HS-5 (cell line): ENCODE measurements around the gene SRC.

Experiments used
- DNase-seq: peaks from one replicate; pipeline ENCODE4 v3.0.0-alpha.2; 2012; ENCODE audit warnings: low read depth

SRC gene

DNA sequence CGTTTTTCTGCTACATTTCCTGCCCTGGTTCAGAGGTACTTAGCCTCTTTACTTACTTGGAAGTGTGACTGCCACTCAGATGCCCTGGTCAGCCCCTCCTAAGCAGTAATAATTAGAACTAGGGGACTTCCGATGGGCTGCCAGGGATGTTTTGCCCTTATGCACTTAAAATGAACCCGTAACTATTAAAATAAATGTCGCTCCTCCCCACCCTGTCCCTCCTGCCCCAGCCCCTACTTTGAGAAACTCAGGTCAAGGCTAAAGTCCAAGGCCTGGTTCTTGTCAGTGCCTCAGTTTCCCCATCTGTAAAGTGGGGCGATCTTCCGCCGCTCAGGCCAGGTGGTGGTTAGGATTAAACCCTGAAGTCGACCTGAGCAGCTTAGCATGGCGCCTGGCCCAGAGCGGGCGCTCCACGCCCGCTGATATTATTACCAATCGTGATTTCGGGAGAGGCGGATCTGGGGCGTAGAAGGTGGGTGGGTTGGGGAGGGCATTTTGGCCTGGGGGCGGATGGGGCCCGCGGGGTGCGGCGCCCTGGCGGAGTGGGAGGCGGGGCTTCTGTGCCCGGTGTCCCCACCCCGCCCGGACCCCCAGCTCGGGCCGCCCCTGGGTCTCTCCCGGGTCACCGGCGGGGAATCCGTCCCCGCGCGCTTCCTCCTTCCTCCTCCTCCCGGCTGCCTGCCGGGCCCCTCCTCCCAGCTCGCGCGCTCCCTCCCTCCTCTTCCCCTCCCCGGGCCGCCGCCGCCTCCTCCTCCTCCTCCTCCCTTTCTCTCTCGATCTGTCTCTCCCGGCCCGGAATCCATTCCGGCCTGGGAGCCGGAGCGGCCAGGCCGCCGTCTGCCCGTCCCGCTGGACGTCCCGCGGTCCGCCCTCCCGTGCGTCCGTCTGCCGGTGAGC is at the start of gene SRC:
Gene SRC, plus strand, starts transcription at position 802 of the 897 bp plus-strand sequence. CDS start 38,014 bp downstream, outside the sequence.
- DNase-seq: peak; percentile 32

DNA sequence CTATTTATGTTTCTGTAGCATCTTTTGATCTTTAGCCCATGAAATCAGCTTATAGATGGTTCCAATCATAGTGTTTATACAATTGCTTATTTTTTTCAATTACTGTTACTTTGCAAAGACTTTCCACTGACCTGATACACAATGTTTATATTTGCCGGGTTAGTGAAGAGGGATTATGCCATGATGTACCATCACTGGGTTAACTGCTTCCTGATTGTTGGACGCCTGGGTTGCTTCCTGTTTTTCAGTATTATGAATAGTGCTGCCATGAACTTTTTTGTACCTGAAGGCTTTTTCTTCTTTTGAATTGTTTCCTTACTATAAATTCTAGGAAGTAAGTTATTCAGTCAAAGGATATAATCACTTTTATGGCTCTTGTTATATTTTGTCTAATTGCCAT is 49.6 kb upstream of the SRC start:
- no peak for DNase-seq

- no peak for DNase-seq
Measured at GRCh38 chr20:37297066-37297736, 48.7 kb upstream of the SRC start.

DNA sequence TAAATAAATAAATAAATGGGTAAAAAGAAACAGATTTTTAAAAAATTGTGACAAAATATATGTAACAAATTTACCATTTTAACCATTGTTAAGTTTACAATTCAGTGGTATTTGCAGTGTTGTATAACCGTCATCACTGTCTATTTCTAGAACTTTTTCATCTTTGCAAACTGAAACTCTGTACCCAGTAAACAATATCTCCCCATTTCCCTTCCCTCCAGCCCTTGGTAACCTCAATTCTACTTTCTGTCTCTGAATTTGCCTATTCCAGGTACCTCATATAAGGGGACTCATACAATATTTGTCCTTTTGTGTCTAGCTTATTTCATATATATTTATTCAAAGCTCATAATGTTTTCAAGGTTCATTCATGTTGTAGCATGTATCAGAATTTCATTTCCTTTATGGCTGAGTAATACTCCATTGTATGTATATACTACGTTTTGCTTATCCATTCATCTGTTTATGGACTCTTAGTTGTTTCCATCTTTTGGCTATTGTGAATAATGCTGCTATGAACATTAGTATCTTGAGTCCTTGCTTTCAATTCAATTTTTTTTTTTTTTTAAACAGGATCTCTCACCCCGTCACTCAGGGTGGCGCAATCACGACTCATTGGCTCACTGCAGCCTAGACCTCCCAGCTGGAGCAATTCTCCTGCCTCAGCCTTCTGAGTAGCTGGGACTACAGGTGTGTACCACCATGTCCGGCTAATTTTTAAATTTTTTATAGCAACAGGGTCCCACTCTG is 47.6 kb upstream of the SRC start:
- DNase-seq: peak; percentile 85

GRCh38 chr20:37299718-37300528 is 46.0 kb upstream of the SRC start:
- no peak for DNase-seq

DNA sequence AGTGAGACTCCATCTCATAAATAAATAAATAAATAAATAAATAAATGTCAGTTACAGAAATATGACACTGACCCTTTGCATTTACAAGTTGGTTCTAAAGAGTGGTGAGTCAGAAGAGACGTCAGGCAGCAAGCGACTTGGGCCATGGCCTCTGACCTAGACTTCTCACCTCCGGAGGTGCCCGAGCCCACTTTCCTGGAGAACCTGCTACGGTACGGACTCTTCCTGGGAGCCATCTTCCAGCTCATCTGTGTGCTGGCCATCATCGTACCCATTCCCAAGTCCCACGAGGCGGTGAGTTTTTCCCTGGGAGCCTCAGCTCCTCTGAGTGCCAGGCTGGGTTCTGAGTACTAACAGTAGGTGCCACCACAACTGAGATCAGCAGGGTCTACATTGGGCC is 44.8 kb upstream of the SRC start:
- no peak for DNase-seq

- DNase-seq: no peak
Measured at GRCh38 chr20:37301558-37301957, 44.4 kb upstream of the SRC start.

- no peak for DNase-seq
Measured at GRCh38 chr20:37302981-37303380, 43.0 kb upstream of the SRC start.

GRCh38 chr20:37303637-37304036 is 42.3 kb upstream of the SRC start:
- no peak for DNase-seq

- no peak for DNase-seq
Measured at GRCh38 chr20:37305079-37305478, 40.9 kb upstream of the SRC start.

GRCh38 chr20:37305839-37306238 is 40.1 kb upstream of the SRC start:
- DNase-seq: no peak

DNA sequence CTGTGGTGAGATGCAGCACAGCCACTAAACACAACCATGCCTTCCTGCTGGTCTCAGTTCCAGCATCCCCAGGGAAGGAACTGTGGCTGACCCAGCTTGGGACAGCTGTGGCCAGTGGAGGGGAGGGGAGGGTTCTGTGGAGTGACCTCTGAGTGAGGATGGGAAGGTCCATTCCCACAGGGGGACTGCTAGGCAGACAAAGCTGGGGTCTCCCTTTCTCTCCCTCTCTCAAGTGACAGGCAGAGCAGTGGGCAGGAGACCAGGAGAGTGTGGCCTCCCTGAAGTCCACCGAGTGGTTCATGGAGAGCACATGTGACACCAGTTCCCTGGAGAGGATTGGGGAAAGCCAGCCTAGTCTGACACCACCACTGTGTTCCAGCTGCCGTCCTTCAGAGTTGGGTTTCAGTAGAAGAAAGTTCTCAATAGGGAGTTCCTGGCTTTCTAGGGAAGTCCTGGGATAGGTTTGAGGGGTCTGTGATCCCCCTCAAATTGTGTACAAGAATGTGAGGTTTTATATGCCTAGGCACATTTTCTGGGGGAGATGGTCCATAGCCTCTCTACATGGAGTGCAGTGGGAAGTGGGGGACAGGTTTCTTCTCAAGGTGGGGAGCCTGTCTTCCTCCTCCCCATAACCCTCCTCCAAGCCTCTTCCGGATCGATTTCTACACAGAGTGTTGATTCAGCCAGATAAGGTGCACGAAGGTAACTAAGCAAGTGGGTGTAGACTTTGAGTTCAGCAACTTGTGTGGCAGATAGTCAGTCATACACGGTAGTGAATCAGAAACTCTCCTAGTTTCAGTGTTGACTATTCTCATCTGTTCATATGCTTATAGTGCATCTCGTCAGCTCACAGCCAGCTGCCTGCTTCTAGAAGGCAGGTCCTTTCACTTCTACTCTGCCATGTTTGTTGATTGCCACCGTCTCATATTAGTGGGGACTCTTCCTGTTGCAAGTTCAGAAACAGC is 37.6 kb upstream of the SRC start:
- DNase-seq: no peak

DNA sequence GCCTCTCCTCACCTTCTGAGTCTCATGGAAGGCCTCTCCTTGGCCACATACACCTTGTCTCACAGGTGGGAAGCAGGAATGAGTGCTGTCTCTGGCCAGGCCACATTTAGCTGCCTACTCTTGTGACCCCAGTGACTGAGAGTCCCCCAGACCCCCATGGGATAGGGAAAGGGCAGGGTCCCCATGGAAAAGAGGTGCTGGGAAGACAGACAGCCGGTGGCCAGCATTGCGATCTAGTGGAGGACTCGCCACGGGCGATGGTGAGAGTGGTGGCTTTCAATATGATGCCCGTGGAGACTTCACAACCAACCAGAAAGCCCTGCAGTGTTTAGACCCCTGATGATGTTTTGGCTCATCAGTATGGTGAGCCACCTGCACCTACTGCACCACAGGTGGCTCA is 36.6 kb upstream of the SRC start:
- no peak for DNase-seq

DNA sequence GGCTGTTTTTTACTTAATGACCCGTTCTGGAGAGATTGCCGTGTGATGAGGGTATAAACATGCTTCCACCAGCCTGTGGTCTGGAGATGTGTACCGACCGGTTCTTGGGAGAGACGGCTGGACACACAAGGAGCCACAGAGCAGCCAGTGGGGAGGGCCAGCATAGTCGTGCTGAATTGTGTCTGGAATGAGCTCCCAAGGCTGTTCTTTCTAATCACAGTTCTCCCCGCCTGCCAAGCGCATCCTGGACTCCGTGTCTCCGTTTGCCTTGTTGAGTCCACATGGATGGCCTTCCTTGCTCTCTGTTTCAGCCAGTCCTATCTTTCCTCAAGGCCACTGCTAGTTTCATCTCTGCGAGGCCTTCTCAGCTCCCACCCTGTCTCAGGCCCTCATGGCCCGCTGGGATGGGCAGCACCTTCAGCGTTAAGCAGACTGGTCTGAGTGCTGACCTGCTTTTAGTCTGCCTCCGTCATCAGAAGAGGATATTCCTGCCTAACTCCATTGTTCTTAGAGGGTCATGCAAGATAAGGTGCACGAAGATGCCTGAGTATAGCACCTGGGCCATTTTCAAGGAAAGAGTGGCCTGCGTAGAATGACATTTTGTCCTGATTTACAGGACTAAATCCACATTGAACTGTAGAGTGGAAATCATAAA is 35.9 kb upstream of the SRC start:
- no peak for DNase-seq

DNA sequence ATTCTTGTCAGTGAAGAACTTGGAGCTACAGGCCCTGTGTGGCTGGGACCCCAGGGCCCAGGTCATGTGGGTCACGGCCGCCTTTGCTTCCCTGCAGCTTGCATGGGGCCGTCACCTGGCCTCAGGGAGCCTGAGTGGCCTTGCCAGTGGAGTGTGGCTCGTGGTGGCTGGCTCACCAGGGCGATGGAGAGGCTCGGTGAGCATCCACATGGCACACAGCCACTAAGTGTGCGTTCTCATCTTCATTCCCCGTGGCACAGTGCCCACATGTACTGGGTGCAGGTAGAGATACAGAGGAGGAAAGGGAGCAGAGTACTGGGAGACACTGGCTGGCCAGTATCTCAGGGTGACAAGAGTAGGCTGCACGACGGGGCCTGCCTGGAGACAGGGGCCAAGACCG is 35.0 kb upstream of the SRC start:
- DNase-seq: no peak

DNA sequence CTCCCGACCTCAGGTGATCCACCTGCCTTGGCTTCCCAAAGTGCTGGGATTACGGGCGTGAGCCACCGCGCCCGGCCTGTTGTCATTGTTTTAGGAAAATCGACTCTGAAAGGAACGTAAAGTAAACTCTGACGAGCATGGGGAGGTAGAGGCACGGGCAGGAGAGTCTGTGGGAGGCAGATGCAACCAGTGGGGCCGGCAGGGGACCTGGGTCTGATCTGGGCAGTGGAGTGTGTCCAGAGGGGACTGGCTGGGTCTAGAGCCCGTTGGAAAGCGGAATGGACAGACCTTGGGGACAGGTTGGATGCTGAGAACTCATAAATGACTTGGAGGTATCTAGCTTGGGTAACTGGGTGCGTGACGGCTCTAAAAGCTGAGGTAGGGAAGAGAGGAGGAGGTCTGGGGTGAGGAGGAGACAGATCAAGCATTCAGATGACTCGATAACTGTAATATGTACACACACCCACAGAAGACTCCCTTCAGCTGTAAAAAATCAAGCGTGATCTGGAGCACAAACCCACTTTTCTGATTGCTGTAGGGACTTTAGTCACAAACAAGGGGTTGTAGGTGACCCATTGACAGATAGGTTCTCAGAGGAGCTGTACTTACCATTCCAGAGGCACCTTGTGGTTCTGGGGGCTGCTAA is 34.1 kb upstream of the SRC start:
- DNase-seq: no peak

- no peak for DNase-seq
Measured at GRCh38 chr20:37313546-37314091, 32.3 kb upstream of the SRC start.

GRCh38 chr20:37314099-37314498 is 31.8 kb upstream of the SRC start:
- DNase-seq: no peak

- no peak for DNase-seq
Measured at GRCh38 chr20:37314617-37315016, 31.3 kb upstream of the SRC start.
